Tibial artery (tissue), 4 donors: ENCODE data around the gene CGNL1.
A peak's percentile ranks its signal among the peaks of the same experiment; 100 is the strongest.

Experiments
- DNase-seq, 2 donors: peaks; one replicate each; pipeline ENCODE4 v3.0.0-alpha.2; 2019
- H3K27ac ChIP-seq, 2 donors: fragments of 200-600 bp; sonication (generic) in 1 of 2; 1 replicate in 1 of 2; 2 replicates in 1 of 2; pipeline ENCODE4 v1.5.1; 2018 to 2019; ENCODE audit warnings: mild to moderate bottlenecking in 1 of 2
- H3K27me3 ChIP-seq, 2 donors: fragments of 200-600 bp; sonication (generic) in 1 of 2; one replicate each; pipeline versions ENCODE4 v1.5.1 to v1.6.0; 2016 to 2019
- H3K36me3 ChIP-seq, 3 donors: fragments of 200-600 bp; sonication (generic) in 2 of 3; one replicate each; pipeline ENCODE4 v1.5.1; 2016 to 2019; ENCODE audit warnings: mild to moderate bottlenecking in 2 of 3
- H3K4me1 ChIP-seq, 4 donors: fragments of 200-600 bp; sonication (generic) in 2 of 4; 1 replicate in 3 of 4; 2 replicates in 1 of 4; pipeline ENCODE4 v1.5.1; 2016 to 2019
- H3K4me3 ChIP-seq, 2 donors: fragments of 200-600 bp; sonication (generic) in 1 of 2; 1 replicate in 1 of 2; 2 replicates in 1 of 2; pipeline ENCODE4 v1.5.1; 2018 to 2019; ENCODE audit warnings: mild to moderate bottlenecking in 2 of 2
- H3K9me3 ChIP-seq, 3 donors: fragments of 200-600 bp; sonication (generic) in 1 of 3; one replicate each; pipeline ENCODE4 v1.5.1; 2016 to 2019
- CTCF ChIP-seq, 2 experiments: fragments of 200-600 bp in 1 of 2; fragments of 450-650 bp in 1 of 2; IDR thresholded peaks; one replicate each; pipeline ENCODE4 v1.5.1; 2017 to 2019; ENCODE audit warnings: antibody characterized with exemption in 2 of 2, mild to moderate bottlenecking in 1 of 2, moderate library complexity in 1 of 2
- intact Hi-C: fragments of 100-400 bp; cut with DNase I; formaldehyde crosslinking; loops from one replicate; pipeline ENCODE4 v1.15.0; 2023; ENCODE audit warnings: low total_unique reads

Gene CGNL1

GRCh38 chr15:57545995-57546394 lies 169.7 kb downstream of the CGNL1 start:
- H3K4me3 ChIP-seq = no peak overlapping the region
- no peak for TF ChIP-seq CTCF (IDR thresholded peaks at IDR 0.05)
- intact Hi-C loops = no loop called here
- H3K9me3 ChIP-seq = no peaks in the 10 kb centered on the region
- no peak for DNase-seq
- H3K4me1 ChIP-seq = peaks cover 0 to 1% (median 0%) of the 10 kb centered on the region in 4 donors
- no peak overlapping the region for H3K27ac ChIP-seq
- peaks cover 0 to 33% (median 5%) of the 10 kb centered on the region in 3 donors for H3K36me3 ChIP-seq
- no peaks in the 10 kb centered on the region for H3K27me3 ChIP-seq

- Histone ChIP-seq H3K4me3 (no peak overlapping the region), H3K27me3 (no peaks in the 10 kb centered on the region), H3K27ac (no peak overlapping the region), H3K9me3 (no peaks in the 10 kb centered on the region), H3K36me3 (peaks cover 0 to 33% (median 5%) of the 10 kb centered on the region in 3 donors), H3K4me1 (peaks cover 0 to 8% (median 0%) of the 10 kb centered on the region in 4 donors)
- intact Hi-C loops = no loop called here
- TF ChIP-seq CTCF (IDR thresholded peaks at IDR 0.05) = no peak
- no peak for DNase-seq
These were observed 171.0 kb downstream of the CGNL1 start for GRCh38 chr15:57547243-57547755.

GRCh38 chr15:57548351-57548750 lies 172.0 kb downstream of the CGNL1 start:
- peaks cover 0 to 8% (median 0%) of the 10 kb centered on the region in 4 donors for H3K4me1 ChIP-seq
- peaks cover 0 to 33% (median 5%) of the 10 kb centered on the region in 3 donors for H3K36me3 ChIP-seq
- H3K9me3 ChIP-seq = no peaks in the 10 kb centered on the region
- intact Hi-C loops = no loop called here
- no peak for TF ChIP-seq CTCF (IDR thresholded peaks at IDR 0.05)
- no peaks in the 10 kb centered on the region for H3K27me3 ChIP-seq
- H3K27ac ChIP-seq = no peak overlapping the region
- no peak overlapping the region for H3K4me3 ChIP-seq
- no peak for DNase-seq

GRCh38 chr15:57548835-57549234 lies 172.5 kb downstream of the CGNL1 start:
- intact Hi-C loops = no loop called here
- Histone ChIP-seq H3K27ac (no peak overlapping the region), H3K27me3 (no peaks in the 10 kb centered on the region), H3K9me3 (no peaks in the 10 kb centered on the region), H3K4me1 (peaks cover 0 to 8% (median 0%) of the 10 kb centered on the region in 4 donors), H3K4me3 (no peak overlapping the region), H3K36me3 (peaks cover 0 to 33% (median 5%) of the 10 kb centered on the region in 3 donors)
- TF ChIP-seq CTCF (IDR thresholded peaks at IDR 0.05) = no peak
- no peak for DNase-seq

- no peaks in the 10 kb centered on the region for H3K9me3 ChIP-seq
- peaks cover 0 to 24% (median 5%) of the 10 kb centered on the region in 3 donors for H3K36me3 ChIP-seq
- no peak overlapping the region for H3K27ac ChIP-seq
- H3K4me1 ChIP-seq = peaks cover 0 to 8% (median 0%) of the 10 kb centered on the region in 4 donors
- TF ChIP-seq CTCF (IDR thresholded peaks at IDR 0.05) = no peak
- no peak overlapping the region for H3K4me3 ChIP-seq
- DNase-seq = no peak
- H3K27me3 ChIP-seq = no peaks in the 10 kb centered on the region
- intact Hi-C loops = no loop called here
These were observed 173.6 kb downstream of the CGNL1 start for GRCh38 chr15:57549935-57550334.

GRCh38 chr15:57550640-57551039 lies 174.3 kb downstream of the CGNL1 start:
- peak in 1 of 2 donors; percentile 52 for DNase-seq
- Histone ChIP-seq H3K27ac (no peak overlapping the region), H3K4me1 (peaks cover 0 to 8% (median 0%) of the 10 kb centered on the region in 4 donors), H3K36me3 (peaks cover 0 to 19% (median 5%) of the 10 kb centered on the region in 3 donors), H3K27me3 (no peaks in the 10 kb centered on the region), H3K9me3 (no peaks in the 10 kb centered on the region), H3K4me3 (no peak overlapping the region)
- intact Hi-C loops = no loop called here
- no peak for TF ChIP-seq CTCF (IDR thresholded peaks at IDR 0.05)
